ENCODE results near the gene PEX12.
"Not testable (repeated sequence)": the region's sequence is repeated elsewhere in the genome, so short reads cannot be mapped to it uniquely, and the experiment has no call there.

Gene PEX12

GRCh38 chr17:35578929-35579432, 610 bp upstream of the PEX12 start:
- no peak for DNase-seq (ENCODE audit: low read depth, low spot score)

- no peak for DNase-seq (ENCODE audit: low read depth, low spot score)
These were observed 558 bp downstream of the PEX12 start for GRCh38 chr17:35577830-35578196.

GRCh38 chr17:35575759-35576158, 2.6 kb downstream of the PEX12 start:
- no peak for DNase-seq (ENCODE audit: low read depth, low spot score)

GRCh38 chr17:35569405-35569804, 9.0 kb downstream of the PEX12 start:
- no peak for DNase-seq (ENCODE audit: low read depth, low spot score)

- DNase-seq (ENCODE audit: low read depth, low spot score) = no peak
These were observed 9.8 kb downstream of the PEX12 start for GRCh38 chr17:35568561-35568960.

GRCh38 chr17:35566968-35567367, 11.4 kb downstream of the PEX12 start:
- DNase-seq (ENCODE audit: low read depth, low spot score) = no peak

- not testable (repeated sequence) for DNase-seq (ENCODE audit: low read depth, low spot score)
These were observed 15.2 kb downstream of the PEX12 start for GRCh38 chr17:35563181-35563580.

- DNase-seq (ENCODE audit: low read depth, low spot score) = no peak
These were observed 17.7 kb downstream of the PEX12 start, which contains the start of gene SLFN14 for GRCh38 chr17:35560703-35561102. Gene SLFN14 (minus strand): TSS chr17:35560819. CDS start chr17:35558062, 2,757 bp downstream.

GRCh38 chr17:35559495-35560210, 18.7 kb downstream of the PEX12 start:
- no peak for DNase-seq (ENCODE audit: low read depth, low spot score)

GRCh38 chr17:35557353-35557752, 21.0 kb downstream of the PEX12 start:
- no peak for DNase-seq (ENCODE audit: low read depth, low spot score)

GRCh38 chr17:35555691-35556090, 22.7 kb downstream of the PEX12 start:
- no peak for DNase-seq (ENCODE audit: low read depth, low spot score)

- no peak for DNase-seq (ENCODE audit: low read depth, low spot score)
These were observed 23.7 kb downstream of the PEX12 start for GRCh38 chr17:35554668-35555067.

GRCh38 chr17:35553310-35553709, 25.1 kb downstream of the PEX12 start:
- DNase-seq (ENCODE audit: low read depth, low spot score) = no peak

- no peak for DNase-seq (ENCODE audit: low read depth, low spot score)
These were observed 29.4 kb downstream of the PEX12 start for GRCh38 chr17:35548978-35549377.

GRCh38 chr17:35548208-35548810, 30.1 kb downstream of the PEX12 start:
- no peak for DNase-seq (ENCODE audit: low read depth, low spot score)

- DNase-seq (ENCODE audit: low read depth, low spot score) = no peak
These were observed 31.9 kb downstream of the PEX12 start for GRCh38 chr17:35546487-35546886.

- no peak for DNase-seq (ENCODE audit: low read depth, low spot score)
These were observed 33.2 kb downstream of the PEX12 start for GRCh38 chr17:35545150-35545549.

GRCh38 chr17:35543856-35544255, 34.5 kb downstream of the PEX12 start:
- no peak for DNase-seq (ENCODE audit: low read depth, low spot score)

- DNase-seq (ENCODE audit: low read depth, low spot score) = no peak
These were observed 35.4 kb downstream of the PEX12 start for GRCh38 chr17:35542990-35543389.

GRCh38 chr17:35541434-35541833, 36.9 kb downstream of the PEX12 start:
- DNase-seq (ENCODE audit: low read depth, low spot score) = no peak

GRCh38 chr17:35540589-35541404, 37.6 kb downstream of the PEX12 start:
- DNase-seq (ENCODE audit: low read depth, low spot score) = no peak

- no peak for DNase-seq (ENCODE audit: low read depth, low spot score)
These were observed 38.7 kb downstream of the PEX12 start for GRCh38 chr17:35539659-35540026.

All from smooth muscle cell of the brain vasculature (primary cell).